Measurements from ENCODE around the gene SENP1. TPM values are rescaled to one million over a fixed set of nuclear protein-coding genes. Genes with fewer than 3 reads are reported as not detected.

The SENP1 gene
- total RNA-seq, 1 experiment from 2014 or later: 41.6 TPM

DNA sequence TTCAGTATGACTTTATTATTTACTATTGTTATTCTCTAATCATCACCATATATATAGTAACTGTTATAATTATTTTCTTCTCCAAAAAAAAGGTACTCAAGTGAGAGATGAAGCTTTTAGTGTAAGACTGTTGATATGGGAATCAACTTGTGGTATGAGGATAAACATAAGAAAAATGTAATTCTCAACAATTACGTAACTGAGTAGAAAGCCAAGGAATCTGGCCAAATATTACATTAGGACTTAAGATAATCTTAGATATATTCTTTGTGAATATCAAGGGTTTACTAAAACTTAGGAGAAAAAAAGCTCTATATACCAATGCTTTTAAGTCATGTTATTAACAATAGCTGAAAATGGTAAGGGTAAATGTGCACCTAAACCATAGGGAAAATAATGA lies 13.3 kb downstream of the SENP1 start:
- POLR2A ChIA-PET (ENCODE audit: low non-redundant PET): no interaction called here
- Histone ChIP-seq H3K27me3 (replicated peaks; ENCODE audit: insufficient read depth, low read depth, low read length, poor library complexity) (no peaks in the 10 kb centered on the region), H3K9me3 (ENCODE audit: low read depth, low read length, poor library complexity, severe bottlenecking) (no peaks in the 10 kb centered on the region), H3K27ac (ENCODE audit: low read depth, low read length, poor library complexity, severe bottlenecking) (no peak overlapping the region), H3K36me3 (ENCODE audit: insufficient read depth, low read length, poor library complexity, severe bottlenecking) (peaks cover 43% of the 10 kb centered on the region), H3K4me3 (ENCODE audit: low read depth, low read length, poor library complexity, severe bottlenecking) (no peak overlapping the region), H3K4me1 (ENCODE audit: insufficient read depth, low read length, poor library complexity, severe bottlenecking) (no peaks in the 10 kb centered on the region)
- intact Hi-C loops (cut with micrococcal nuclease; ENCODE audit: unreplicated experiment): no loop called here
- CTCF ChIA-PET: no interaction called here
- BruUV-seq (replicated peaks): no TSS peak
- TF ChIP-seq EZH2 (IDR thresholded peaks at IDR 0.05; ENCODE audit: borderline replicate concordance, low read depth, low read length, poor library complexity, severe bottlenecking) (no peak), CTCF (conservative IDR thresholded peaks at IDR 0.05; ENCODE audit: low read depth, low read length) (no peak)
- no peak for DNase-seq (ENCODE audit: low spot score)

- CTCF ChIA-PET: no interaction called here
- intact Hi-C loops (cut with micrococcal nuclease; ENCODE audit: unreplicated experiment): loop anchor here (10.0 kb wide), 1 partner anchor 528 kb away; no protein-coding TSS in a partner anchor
- H3K4me1 ChIP-seq (ENCODE audit: insufficient read depth, low read length, poor library complexity, severe bottlenecking): no peaks in the 10 kb centered on the region
These were observed 19.6 kb downstream of the SENP1 start for GRCh38 chr12:48086327-48086726.

GRCh38 chr12:48084841-48085460 lies 20.9 kb downstream of the SENP1 start:
- ChIA-PET POLR2A (ENCODE audit: low non-redundant PET) (interaction anchor here (0.7 kb wide), 1 partner anchor 81 kb away, joined by 22 read pairs; no protein-coding TSS in a partner anchor), CTCF (no interaction called here)
- DNase-seq (ENCODE audit: low spot score): no peak
- H3K27ac ChIP-seq (ENCODE audit: low read depth, low read length, poor library complexity, severe bottlenecking): no peak overlapping the region
- intact Hi-C loops (cut with micrococcal nuclease; ENCODE audit: unreplicated experiment): loop anchor here (10.0 kb wide), 1 partner anchor 530 kb away; no protein-coding TSS in a partner anchor
- no peak overlapping the region for H3K4me3 ChIP-seq (ENCODE audit: low read depth, low read length, poor library complexity, severe bottlenecking)
- H3K27me3 ChIP-seq (replicated peaks; ENCODE audit: insufficient read depth, low read depth, low read length, poor library complexity): no peaks in the 10 kb centered on the region
- H3K36me3 ChIP-seq (ENCODE audit: insufficient read depth, low read length, poor library complexity, severe bottlenecking): peaks cover 69% of the 10 kb centered on the region
- no TSS peak for BruUV-seq (replicated peaks)
- no peak for TF ChIP-seq EZH2 (IDR thresholded peaks at IDR 0.05; ENCODE audit: borderline replicate concordance, low read depth, low read length, poor library complexity, severe bottlenecking)
- no peak for TF ChIP-seq CTCF (conservative IDR thresholded peaks at IDR 0.05; ENCODE audit: low read depth, low read length)
- H3K9me3 ChIP-seq (ENCODE audit: low read depth, low read length, poor library complexity, severe bottlenecking): no peaks in the 10 kb centered on the region
- H3K4me1 ChIP-seq (ENCODE audit: insufficient read depth, low read length, poor library complexity, severe bottlenecking): no peaks in the 10 kb centered on the region

More at GRCh38 chr12:48086327-48086726, 19.6 kb downstream of the SENP1 start:
- Histone ChIP-seq H3K9me3 (ENCODE audit: low read depth, low read length, poor library complexity, severe bottlenecking) (no peaks in the 10 kb centered on the region), H3K27me3 (replicated peaks; ENCODE audit: insufficient read depth, low read depth, low read length, poor library complexity) (no peaks in the 10 kb centered on the region), H3K4me3 (ENCODE audit: low read depth, low read length, poor library complexity, severe bottlenecking) (no peak overlapping the region), H3K27ac (ENCODE audit: low read depth, low read length, poor library complexity, severe bottlenecking) (no peak overlapping the region), H3K36me3 (ENCODE audit: insufficient read depth, low read length, poor library complexity, severe bottlenecking) (peaks cover 62% of the 10 kb centered on the region)
- no peak for DNase-seq (ENCODE audit: low spot score)
- BruUV-seq (replicated peaks): no TSS peak
- POLR2A ChIA-PET (ENCODE audit: low non-redundant PET): no interaction called here
- no peak for TF ChIP-seq EZH2 (IDR thresholded peaks at IDR 0.05; ENCODE audit: borderline replicate concordance, low read depth, low read length, poor library complexity, severe bottlenecking)
- no peak for TF ChIP-seq CTCF (conservative IDR thresholded peaks at IDR 0.05; ENCODE audit: low read depth, low read length)
